HepG2 (cell line): ENCODE measurements around the gene MALRD1. TPM values are rescaled to one million over a fixed set of nuclear protein-coding genes. Genes with fewer than 3 reads are reported as not detected.

Experiments
- ATAC-seq: fragments of 200-7000 bp; cut with Tn5 transposase; 3 replicates; pipeline ENCODE4 v1.9.1; 2020; ENCODE audit warnings: mild to moderate bottlenecking, moderate library complexity
- BruUV-seq: library from RNA; stranded (reverse); fragments of 400-500 nt; replicated peaks from 2 replicates; lab custom pipeline; 2021; lab: Mats Ljungman, UMichigan
- CTCF ChIA-PET: fragments of 300-600 bp; formaldehyde crosslinking; extraction: SDS; loops from one replicate; lab custom pipeline; 2021; ENCODE audit warnings: low total read pairs, inconsistent platforms, low intra/inter-chr PET ratio; lab: Yijun Ruan, JAX
- POLR2A ChIA-PET: fragments of 350-600 bp; sonication (Branson Sonifier 250); formaldehyde crosslinking; loops from one replicate; lab custom pipeline; 2020; ENCODE audit warnings: antibody characterized with exemption, inconsistent platforms; lab: Yijun Ruan, JAX
- DNase-seq: peaks from one replicate; pipeline ENCODE4 v3.0.0-alpha.2; 2015; ENCODE audit warnings: low spot score
- FAIRE-seq: peaks from 3 replicates; lab custom pipeline; 2011; peaks lifted over from hg19 to GRCh38; lab: Jason Lieb, UNC
- H2AFZ ChIP-seq: one replicate; pipeline ENCODE4 v1.6.1; 2011; ENCODE audit warnings: low read length, inconsistent platforms
- H3K27ac ChIP-seq: fragments of 300-600 bp; 3 replicates; pipeline ENCODE4 v1.8.0; 2011; ENCODE audit warnings: mixed run types, mild to moderate bottlenecking, mixed read lengths, low read length, inconsistent platforms; ENCODE audit not compliant: insufficient read depth; ENCODE audit errors: extremely low read length
- H3K27me3 ChIP-seq, 2 experiments: fragments of 200-600 bp in 1 of 2; 2 replicates in 1 of 2; 3 replicates in 1 of 2; pipeline versions ENCODE4 v1.6.0 to v1.8.0; 2011; ENCODE audit warnings: low read length in 2 of 2, mild to moderate bottlenecking in 2 of 2, moderate library complexity in 2 of 2, inconsistent platforms in 1 of 2; ENCODE audit not compliant: insufficient read depth in 2 of 2, control insufficient read depth in 1 of 2
- H3K36me3 ChIP-seq, 2 experiments: fragments of 200-600 bp in 1 of 2; replicated peaks in 1 of 2; 2 replicates in 1 of 2; 3 replicates in 1 of 2; pipeline versions ENCODE4 v1.5.1 to v1.8.0; 2011; ENCODE audit warnings: low read length in 2 of 2, inconsistent platforms in 1 of 2; ENCODE audit not compliant: insufficient read depth in 2 of 2, control insufficient read depth in 1 of 2
- H3K4me1 ChIP-seq: 2 replicates; pipeline ENCODE4 v1.5.1; 2012; ENCODE audit warnings: low read length, inconsistent platforms; ENCODE audit not compliant: insufficient read depth
- H3K4me2 ChIP-seq: 2 replicates; pipeline ENCODE4 v1.6.0; 2011; ENCODE audit warnings: low read depth, low read length, inconsistent platforms
- H3K4me3 ChIP-seq, 3 experiments: fragments of 200-600 bp in 1 of 3; sonication (generic), shearing (Covaris generic) in 1 of 3; replicated peaks in 1 of 3; 2 replicates each; pipeline ENCODE4 v1.5.1; 2011 to 2016; ENCODE audit warnings: low read length in 3 of 3, inconsistent platforms in 2 of 3, low read depth in 2 of 3, mild to moderate bottlenecking in 2 of 3, control low read depth in 1 of 3, mixed read lengths in 1 of 3; ENCODE audit not compliant: insufficient read depth in 1 of 3
- H3K79me2 ChIP-seq: one replicate; pipeline ENCODE4 v1.6.1; 2011; ENCODE audit warnings: low read length, inconsistent platforms; ENCODE audit not compliant: insufficient read depth
- H3K9ac ChIP-seq: 2 replicates; pipeline ENCODE4 v1.6.0; 2011; ENCODE audit warnings: mild to moderate bottlenecking, low read depth, low read length, inconsistent platforms; ENCODE audit not compliant: insufficient read depth
- H3K9me3 ChIP-seq: 2 replicates; pipeline ENCODE4 v1.5.1; 2012; ENCODE audit warnings: mild to moderate bottlenecking, low read length
- H4K20me1 ChIP-seq: 2 replicates; pipeline ENCODE4 v1.6.0; 2011; ENCODE audit warnings: inconsistent platforms, mild to moderate bottlenecking, low read length, moderate library complexity; ENCODE audit not compliant: insufficient read depth
- ETV5 ChIP-seq: IDR thresholded peaks from 2 replicates; pipeline ENCODE4 v1.6.1; 2018; ENCODE audit warnings: missing biosample characterization, missing genetic modification reagents, inconsistent platforms, borderline replicate concordance
- HNF4G ChIP-seq, 2 experiments: sonication (generic) in 1 of 2; formaldehyde crosslinking in 1 of 2; IDR thresholded peaks; 2 replicates each; pipeline versions ENCODE4 v1.4.0 to v1.6.1; 2011 to 2020; ENCODE audit warnings: borderline replicate concordance in 2 of 2, low read depth in 2 of 2, mild to moderate bottlenecking in 2 of 2, low read length in 1 of 2, missing genetic modification reagents in 1 of 2, moderate library complexity in 1 of 2
- HOXA3 ChIP-seq: sonication (generic); formaldehyde crosslinking; IDR thresholded peaks from 2 replicates; pipeline ENCODE4 v1.5.0; 2020; ENCODE audit warnings: missing genetic modification reagents
- NR2F6 ChIP-seq, 2 experiments: IDR thresholded peaks; 2 replicates each; pipeline ENCODE4 v1.6.1; 2016; ENCODE audit warnings: antibody characterized with exemption in 1 of 2, mild to moderate bottlenecking in 1 of 2
- ZFP90 ChIP-seq: sonication (generic); formaldehyde crosslinking; IDR thresholded peaks from 2 replicates; pipeline ENCODE4 v1.8.0; 2022; ENCODE audit warnings: missing genetic modification reagents, mild to moderate bottlenecking, inconsistent platforms, borderline replicate concordance
- ZIK1 ChIP-seq: sonication (generic); formaldehyde crosslinking; IDR thresholded peaks from 2 replicates; pipeline ENCODE4 v1.5.0; 2020; ENCODE audit warnings: mild to moderate bottlenecking, low read depth, missing genetic modification reagents, borderline replicate concordance
- ZNF235 ChIP-seq: sonication (generic); formaldehyde crosslinking; IDR thresholded peaks from 2 replicates; pipeline ENCODE4 v1.8.1; 2023; ENCODE audit warnings: mild to moderate bottlenecking, missing genetic modification reagents, borderline replicate concordance
- ZNF362 ChIP-seq: sonication (generic); formaldehyde crosslinking; IDR thresholded peaks from 2 replicates; pipeline ENCODE4 v1.4.0; 2020; ENCODE audit warnings: missing genetic modification reagents, mild to moderate bottlenecking, borderline replicate concordance
- ZNF530 ChIP-seq: sonication (generic); formaldehyde crosslinking; IDR thresholded peaks from 2 replicates; pipeline ENCODE4 v1.5.0; 2020; ENCODE audit warnings: low read depth, mild to moderate bottlenecking, missing genetic modification reagents
- ZNF567 ChIP-seq: sonication (generic); formaldehyde crosslinking; IDR thresholded peaks from 2 replicates; pipeline ENCODE4 v1.8.1; 2023; ENCODE audit warnings: mild to moderate bottlenecking, missing genetic modification reagents, borderline replicate concordance
- WGBS: methylation state at CpG from one replicate; pipeline ENCODE4 v1.1.6; 2017; ENCODE audit warnings: low lambda C conversion rate; 5-methylcytosine and 5-hydroxymethylcytosine counted together
- in situ Hi-C: cut with HindIII; loops from 2 replicates; pipeline ENCODE4 v1.10.0; 2017; ENCODE audit warnings: low pct_unique_long_range_greater_than_20kb; ENCODE audit not compliant: extremely low pct_ligation_motif_present
- intact Hi-C: fragments of 100-400 bp; cut with micrococcal nuclease; formaldehyde crosslinking; loops from one replicate; pipeline ENCODE4 v1.10.0; 2022; ENCODE audit not compliant: unreplicated experiment
- polyA plus RNA-seq, 8 experiments: library from polyadenylated mRNA; depleted of rRNA in 3 of 8; stranded (reverse) in 7 of 8; unstranded in 1 of 8; fragments of >200 nt; fragmentation: Illumina TruSeq in 4 of 8; extraction: Trizol in 4 of 8; gene quantifications; 2 replicates each; pipeline versions ENCODE4 v1.2.1 to v1.2.3, GENCODE V29; 2011 to 2016; ENCODE audit warnings: low read depth in 4 of 8, missing spikeins in 1 of 8, mixed read lengths in 1 of 8; ENCODE audit not compliant: insufficient read depth in 1 of 8
- total RNA-seq, 5 experiments: library from RNA; depleted of rRNA; stranded (reverse); fragments of >200 nt; fragmentation: Illumina TruSeq; extraction: Trizol; gene quantifications; 2 replicates each; pipeline ENCODE4 v1.2.3, GENCODE V29; 2016; ENCODE audit warnings: low read depth in 1 of 5
- TF ChIP-seq, protein P1 (sequence below): IDR thresholded peaks from 2 replicates; pipeline ENCODE4 v1.6.1; 2016
- TF ChIP-seq, protein P2 (sequence below): IDR thresholded peaks from 2 replicates; pipeline ENCODE4 v1.6.1; 2016; ENCODE audit warnings: missing compliant biosample characterization, missing genetic modification reagents, borderline replicate concordance

MALRD1 gene
- total and polyA plus RNA-seq, 2 of the 13 experiments (the other 11 are each of a cell fraction or from before 2014, with no cell fraction given), result 5.7 to 15.4 TPM

GRCh38 chr10:19654576-19654975, 606.0 kb downstream of the MALRD1 start (continued):
- TF ChIP-seq, protein P1, sequence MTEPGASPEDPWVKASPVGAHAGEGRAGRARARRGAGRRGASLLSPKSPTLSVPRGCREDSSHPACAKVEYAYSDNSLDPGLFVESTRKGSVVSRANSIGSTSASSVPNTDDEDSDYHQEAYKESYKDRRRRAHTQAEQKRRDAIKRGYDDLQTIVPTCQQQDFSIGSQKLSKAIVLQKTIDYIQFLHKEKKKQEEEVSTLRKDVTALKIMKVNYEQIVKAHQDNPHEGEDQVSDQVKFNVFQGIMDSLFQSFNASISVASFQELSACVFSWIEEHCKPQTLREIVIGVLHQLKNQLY (CRISPR knock-in tag), result no peak
- TF ChIP-seq ZNF567, result no peak
- no peak for TF ChIP-seq ZNF235
- TF ChIP-seq ETV5 (CRISPR knock-in tag), result no peak
- TF ChIP-seq ZNF530 (CRISPR knock-in tag), result no peak
- TF ChIP-seq, protein P2, sequence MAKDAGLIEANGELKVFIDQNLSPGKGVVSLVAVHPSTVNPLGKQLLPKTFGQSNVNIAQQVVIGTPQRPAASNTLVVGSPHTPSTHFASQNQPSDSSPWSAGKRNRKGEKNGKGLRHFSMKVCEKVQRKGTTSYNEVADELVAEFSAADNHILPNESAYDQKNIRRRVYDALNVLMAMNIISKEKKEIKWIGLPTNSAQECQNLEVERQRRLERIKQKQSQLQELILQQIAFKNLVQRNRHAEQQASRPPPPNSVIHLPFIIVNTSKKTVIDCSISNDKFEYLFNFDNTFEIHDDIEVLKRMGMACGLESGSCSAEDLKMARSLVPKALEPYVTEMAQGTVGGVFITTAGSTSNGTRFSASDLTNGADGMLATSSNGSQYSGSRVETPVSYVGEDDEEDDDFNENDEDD (CRISPR knock-in tag), result no peak
- TF ChIP-seq ZIK1, result no peak
- TF ChIP-seq, all 625 proteins: peak for 0

DNA sequence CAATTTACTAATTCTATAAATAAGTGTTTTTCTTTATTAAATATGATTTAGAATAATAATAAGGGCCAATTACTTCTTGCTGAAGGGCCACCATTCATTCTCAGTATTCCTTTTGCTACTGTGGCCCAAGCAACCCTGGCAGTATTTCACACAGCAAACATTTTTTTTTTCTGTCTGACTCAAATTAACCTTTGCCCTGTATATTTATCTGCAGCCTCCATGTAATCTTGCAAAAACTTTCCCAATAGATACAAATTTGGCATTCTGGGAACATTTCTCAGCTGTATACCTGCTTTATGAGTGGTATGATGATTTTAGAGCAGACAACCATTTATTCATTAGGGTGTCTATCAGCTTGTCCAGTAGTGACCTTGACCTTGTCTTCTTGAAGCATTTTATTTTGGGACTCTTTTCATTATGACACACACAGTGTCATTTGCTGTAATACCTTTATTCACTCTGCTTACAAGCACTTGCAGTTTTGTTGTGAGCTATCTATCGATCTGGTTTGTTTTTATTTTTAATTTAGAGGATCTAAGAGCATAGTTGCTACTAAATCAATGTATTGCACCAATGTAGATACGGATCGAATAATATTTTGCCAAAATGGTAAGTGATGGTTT, 607.9 kb downstream of the MALRD1 start:
- Histone ChIP-seq H2AFZ (no peak overlapping the region), H3K4me3 (no peak overlapping the region), H3K27ac (no peak overlapping the region), H3K4me1 (no peaks in the 10 kb centered on the region), H3K9me3 (no peaks in the 10 kb centered on the region), H3K9ac (no peak overlapping the region), H3K27me3 (no peaks in the 10 kb centered on the region), H3K4me2 (no peak overlapping the region), H3K79me2 (no peaks in the 10 kb centered on the region), H4K20me1 (no peaks in the 10 kb centered on the region), H3K36me3 (no peaks in the 10 kb centered on the region)
- WGBS, result 63% methylated on average over 3 of the region's 3 CpGs
- TF ChIP-seq HOXA3, result no peak
- peak; percentile 26; the same call in 1 of the 2 replicates for TF ChIP-seq HNF4G (IDR thresholded peaks at IDR 0.05; ENCODE audit: borderline replicate concordance, low read depth, low read length)
- TF ChIP-seq HNF4G (CRISPR knock-in tag; IDR thresholded peaks at IDR 0.05; ENCODE audit: borderline replicate concordance, low read depth), result no peak
- TF ChIP-seq ZFP90 (CRISPR knock-in tag), result no peak
- TF ChIP-seq ZNF362, result peak; percentile 31; the same call in 1 of the 2 replicates
- peak; percentile 42; the same call in 1 of the 2 replicates for TF ChIP-seq NR2F6 (IDR thresholded peaks at IDR 0.05)
- no peak for TF ChIP-seq NR2F6 (CRISPR knock-in tag; IDR thresholded peaks at IDR 0.05)
- BruUV-seq, result no TSS peak
- no peak for FAIRE-seq
- CTCF ChIA-PET, result no interaction called here
- no peak; the same call in 2 of the 3 replicates for ATAC-seq
- in situ Hi-C loops (no loop called here), intact Hi-C loops (no loop called here)
- POLR2A ChIA-PET, result no interaction called here
- DNase-seq, result peak; percentile 10
